Sigmoid colon (tissue), 7 donors: ENCODE measurements around the gene PPP1R14B. TPM values are rescaled to one million over a fixed set of nuclear protein-coding genes. Genes with fewer than 3 reads are reported as not detected.
A peak's percentile ranks its signal among the peaks of the same experiment; 100 is the strongest.

Experiments used
- DNase-seq: peaks from one replicate; pipeline ENCODE4 v3.0.0-alpha.2; 2019
- H3K27ac ChIP-seq, 4 donors: fragments of 200-600 bp; sonication (generic); one replicate each; pipeline ENCODE4 v1.5.1; 2016 to 2019; ENCODE audit warnings: mild to moderate bottlenecking in 1 of 4
- H3K27me3 ChIP-seq, 3 donors: fragments of 200-600 bp; sonication (generic); one replicate each; pipeline ENCODE4 v1.5.1; 2019; ENCODE audit warnings: mild to moderate bottlenecking in 1 of 3
- H3K36me3 ChIP-seq, 4 donors: fragments of 200-600 bp; sonication (generic); one replicate each; pipeline ENCODE4 v1.5.1; 2016 to 2019
- H3K4me1 ChIP-seq, 4 donors: fragments of 200-600 bp; sonication (generic); one replicate each; pipeline ENCODE4 v1.5.1; 2017 to 2019
- H3K4me3 ChIP-seq, 4 donors: fragments of 200-600 bp; sonication (generic); one replicate each; pipeline ENCODE4 v1.5.1; 2017 to 2019; ENCODE audit warnings: mild to moderate bottlenecking in 2 of 4, moderate library complexity in 1 of 4
- H3K9me3 ChIP-seq, 4 donors: fragments of 200-600 bp in 3 of 4; sonication (generic) in 3 of 4; one replicate each; pipeline versions ENCODE4 v1.5.1 to v1.6.1; 2013 to 2019
- CTCF ChIP-seq, 4 experiments: fragments of 450-650 bp in 3 of 4; fragments of 200-600 bp in 1 of 4; IDR thresholded peaks; one replicate each; pipeline ENCODE4 v1.5.1; 2016 to 2019; ENCODE audit warnings: antibody characterized with exemption in 4 of 4, mild to moderate bottlenecking in 3 of 4, moderate library complexity in 2 of 4
- EP300 ChIP-seq, 4 donors: sonication (generic); formaldehyde crosslinking; IDR thresholded peaks; one replicate each; pipeline ENCODE4 v1.6.1; 2017; ENCODE audit warnings: antibody characterized with exemption in 4 of 4
- POLR2A ChIP-seq, 2 donors: fragments of 450-650 bp; IDR thresholded peaks; one replicate each; pipeline ENCODE4 v1.6.1; 2016; ENCODE audit warnings: antibody characterized with exemption in 2 of 2, mild to moderate bottlenecking in 2 of 2, moderate library complexity in 2 of 2
- POLR2AphosphoS5 ChIP-seq, 4 donors: sonication (generic); formaldehyde crosslinking; IDR thresholded peaks; one replicate each; pipeline ENCODE4 v1.6.1; 2017; ENCODE audit warnings: antibody characterized with exemption in 4 of 4
- WGBS, 2 donors: extraction: QIAGEN DNeasy Blood & Tissue Kit; methylation state at CpG; one replicate each; pipeline ENCODE4 v1.1.7; 2013; 5-methylcytosine and 5-hydroxymethylcytosine counted together
- intact Hi-C: fragments of 100-400 bp; cut with DNase I; formaldehyde crosslinking; loops from one replicate; pipeline ENCODE4 v1.15.1; 2023
- polyA plus RNA-seq, 3 donors: library from polyadenylated mRNA; stranded (reverse); fragments of 200-250 nt; gene quantifications; one replicate each; pipeline ENCODE4 v1.2.3, GENCODE V29; 2013
- total RNA-seq, 4 donors: library from RNA; depleted of rRNA; stranded (reverse); fragments of >200 nt; gene quantifications; one replicate each; pipeline ENCODE4 v1.1.0, GENCODE V29; 2016
- donor health status: healthy with polysubstance abuse.
- donor health status: Bipolar disorder and iron deficiency.
- donor health status: healthy.

The PPP1R14B gene
- total and polyA plus RNA-seq, 7 donors = 31.8 to 159 (median 66.6) TPM

- Histone ChIP-seq H3K4me3 (peak overlapping the region; percentile 66 to 88 (median 80)), H3K27me3 (no peaks in the 10 kb centered on the region), H3K4me1 (peaks cover 0 to 53% (median 36%) of the 10 kb centered on the region in 4 donors), H3K27ac (peak overlapping the region; percentile 88 to 93 (median 91)), H3K36me3 (peaks cover 0 to 31% (median 2%) of the 10 kb centered on the region in 4 donors), H3K9me3 (no peaks in the 10 kb centered on the region)
- intact Hi-C loops = no loop called here
- 1% methylated on average over 80 of the region's 80 CpGs for WGBS, 2 donors
- peak in 3 of 4 donors; percentile 15 to 64 (median 58) for TF ChIP-seq POLR2AphosphoS5 (IDR thresholded peaks at IDR 0.05)
- TF ChIP-seq POLR2A (IDR thresholded peaks at IDR 0.05) = no peak
- no peak for DNase-seq
These were observed 11.9 kb downstream of the PPP1R14B start for GRCh38 chr11:64234647-64235379.

DNA sequence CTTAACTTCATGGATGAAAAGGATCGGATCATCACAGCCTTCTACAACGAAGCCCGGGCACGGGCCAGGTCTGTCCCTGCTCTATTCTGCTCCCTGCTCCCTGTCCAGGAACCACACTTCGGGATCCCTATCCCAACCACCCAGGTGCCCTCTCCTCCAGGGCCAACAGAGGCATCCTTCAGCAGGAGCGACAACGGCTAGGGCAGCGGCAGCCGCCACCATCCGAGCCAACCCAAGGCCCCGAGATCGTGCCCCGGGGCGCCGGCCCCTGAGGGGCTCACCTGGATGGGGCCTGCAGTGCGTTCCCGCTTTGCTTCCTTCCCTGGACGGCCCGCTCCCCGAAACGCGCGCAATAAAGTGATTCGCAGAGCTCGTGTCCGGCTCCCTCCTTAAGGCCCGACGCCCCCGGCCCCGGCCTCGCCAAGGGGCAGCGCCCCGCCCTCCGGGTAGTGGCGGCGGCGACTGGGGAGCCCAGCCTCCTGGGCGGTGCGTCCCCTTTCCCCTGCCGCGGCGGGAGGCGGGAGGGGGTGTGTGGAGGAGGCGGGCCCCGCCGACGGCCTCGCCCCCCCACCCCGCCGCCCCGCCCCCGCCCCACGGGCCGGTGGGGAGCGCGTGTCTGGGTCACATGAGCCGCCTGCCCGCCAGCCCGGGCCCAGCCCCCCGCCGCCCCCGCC lies 12.7 kb downstream of the PPP1R14B start, which contains the start of gene VEGFB:
Gene VEGFB (plus strand): TSS at position 672 of the 674 bp plus-strand sequence. CDS start 250 bp downstream, outside the sequence.
- Histone ChIP-seq H3K27me3 (no peaks in the 10 kb centered on the region), H3K4me1 (peaks cover 0 to 59% (median 42%) of the 10 kb centered on the region in 4 donors), H3K4me3 (peak within 1 kb of the TSS; percentile 66 to 88 (median 80)), H3K9me3 (no peaks in the 10 kb centered on the region), H3K27ac (peak within 1 kb of the TSS; percentile 88 to 93 (median 91)), H3K36me3 (peaks cover 0 to 26% (median 2%) of the 10 kb centered on the region in 4 donors)
- peak; percentile 91 for DNase-seq
- TF ChIP-seq POLR2AphosphoS5 (IDR thresholded peaks at IDR 0.05) (peak; percentile 58 to 86 (median 73)), EP300 (IDR thresholded peaks at IDR 0.05) (no peak), POLR2A (IDR thresholded peaks at IDR 0.05) (peak; percentile 16 to 33), CTCF (IDR thresholded peaks at IDR 0.05) (no peak)
- 1 to 6% methylated on average over 60 to 62 of the region's 62 CpGs for WGBS, 2 donors
- intact Hi-C loops = no loop called here

DNA sequence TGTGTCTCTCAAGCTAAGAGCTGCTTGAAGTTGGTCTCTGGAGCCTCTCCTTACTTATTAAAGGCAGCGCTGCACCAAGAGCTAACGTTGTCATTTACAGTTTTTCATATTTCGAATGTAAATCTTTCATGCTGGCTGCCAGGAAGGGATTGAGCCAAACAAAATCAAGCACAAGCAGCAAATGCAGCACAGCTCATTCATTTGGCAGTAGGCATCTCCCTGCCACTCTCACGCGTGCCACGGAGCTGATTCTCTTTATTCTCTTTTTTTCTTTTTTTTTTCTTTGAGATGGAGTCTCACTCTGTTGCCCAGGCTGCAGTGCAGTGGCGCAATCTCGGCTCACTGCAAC lies 13.8 kb downstream of the PPP1R14B start:
- Histone ChIP-seq H3K4me1 (peaks cover 0 to 62% (median 48%) of the 10 kb centered on the region in 4 donors), H3K36me3 (peaks cover 0 to 15% (median 2%) of the 10 kb centered on the region in 4 donors), H3K27ac (peak overlapping the region in 3 of 4 donors; percentile 15 to 98 (median 89)), H3K27me3 (no peaks in the 10 kb centered on the region), H3K9me3 (no peaks in the 10 kb centered on the region), H3K4me3 (no peak overlapping the region)
- TF ChIP-seq POLR2AphosphoS5 (IDR thresholded peaks at IDR 0.05) = no peak
- TF ChIP-seq CTCF (IDR thresholded peaks at IDR 0.05) = no peak
- TF ChIP-seq EP300 (IDR thresholded peaks at IDR 0.05) = no peak
- no peak for TF ChIP-seq POLR2A (IDR thresholded peaks at IDR 0.05)
- WGBS, 2 donors = 87 to 91% methylated on average over 8 of the region's 8 CpGs
- intact Hi-C loops = no loop called here
- no peak for DNase-seq

- H3K4me3 ChIP-seq = no peak overlapping the region
- WGBS, 2 donors = 84 to 91% methylated on average over 15 of the region's 15 CpGs
- H3K4me1 ChIP-seq = peaks cover 0 to 68% (median 53%) of the 10 kb centered on the region in 4 donors
- intact Hi-C loops = no loop called here
- no peaks in the 10 kb centered on the region for H3K9me3 ChIP-seq
- H3K27ac ChIP-seq = peak overlapping the region in 3 of 4 donors; percentile 15 to 98 (median 95)
- peaks cover 0 to 9% (median 1%) of the 10 kb centered on the region in 4 donors for H3K36me3 ChIP-seq
- H3K27me3 ChIP-seq = no peaks in the 10 kb centered on the region
- TF ChIP-seq EP300 (IDR thresholded peaks at IDR 0.05) (no peak), POLR2AphosphoS5 (IDR thresholded peaks at IDR 0.05) (no peak), POLR2A (IDR thresholded peaks at IDR 0.05) (no peak), CTCF (IDR thresholded peaks at IDR 0.05) (no peak)
- no peak for DNase-seq
These were observed 14.4 kb downstream of the PPP1R14B start for GRCh38 chr11:64232182-64232966.
